Measurements from ENCODE around the gene SYT17.

Gene SYT17

GRCh38 chr16:19132898-19133297 is 35.1 kb upstream of the SYT17 start:
- Histone ChIP-seq H3K36me3 (ENCODE audit: control insufficient read depth in 4 of 4, insufficient read depth in 4 of 4, low read length in 3 of 4) (no peaks in the 10 kb centered on the region), H3K27me3 (replicated peaks in 2 of 5; ENCODE audit: control insufficient read depth in 4 of 5, insufficient read depth in 5 of 5, low read length in 4 of 5) (peaks cover 0 to 3% (median 0%) of the 10 kb centered on the region in 5 experiments), H3K9me3 (ENCODE audit: control extremely low read depth in 1 of 5, control insufficient read depth in 4 of 5, insufficient read depth in 2 of 5, low read depth in 1 of 5, low read length in 4 of 5) (no peaks in the 10 kb centered on the region), H3K4me1 (ENCODE audit: control extremely low read depth in 1 of 4, control insufficient read depth in 4 of 4, insufficient read depth in 4 of 4, low read length in 3 of 4) (peaks cover 0 to 34% (median 16%) of the 10 kb centered on the region in 4 experiments), H3K4me3 (ENCODE audit: control insufficient read depth in 1 of 7, extremely low read depth in 1 of 7, insufficient read depth in 4 of 7, low read depth in 2 of 7, low read length in 6 of 7) (no peak overlapping the region), H3K27ac (ENCODE audit: insufficient read depth in 1 of 2, low read depth in 1 of 2, low read length in 2 of 2, poor library complexity in 1 of 2, severe bottlenecking in 2 of 2) (no peak overlapping the region)
- CTCF ChIA-PET: no interaction called here
- POLR2A ChIA-PET: no interaction called here
- 94% methylated on average over 11 of the region's 11 CpGs for WGBS (ENCODE audit: insufficient coverage)
- DNase-seq: no peak

GRCh38 chr16:19133600-19133999 is 34.4 kb upstream of the SYT17 start:
- DNase-seq: no peak
- peaks cover 0 to 3% (median 0%) of the 10 kb centered on the region in 5 experiments for H3K27me3 ChIP-seq (replicated peaks in 2 of 5; ENCODE audit: control insufficient read depth in 4 of 5, insufficient read depth in 5 of 5, low read length in 4 of 5)
- no peaks in the 10 kb centered on the region for H3K36me3 ChIP-seq (ENCODE audit: control insufficient read depth in 4 of 4, insufficient read depth in 4 of 4, low read length in 3 of 4)
- WGBS (ENCODE audit: insufficient coverage): no CpG with 5 or more reads among the region's 1 CpG
- H3K4me1 ChIP-seq (ENCODE audit: control extremely low read depth in 1 of 4, control insufficient read depth in 4 of 4, insufficient read depth in 4 of 4, low read length in 3 of 4): peaks cover 0 to 27% (median 15%) of the 10 kb centered on the region in 4 experiments
- no peak overlapping the region for H3K27ac ChIP-seq (ENCODE audit: insufficient read depth in 1 of 2, low read depth in 1 of 2, low read length in 2 of 2, poor library complexity in 1 of 2, severe bottlenecking in 2 of 2)
- H3K9me3 ChIP-seq (ENCODE audit: control extremely low read depth in 1 of 5, control insufficient read depth in 4 of 5, insufficient read depth in 2 of 5, low read depth in 1 of 5, low read length in 4 of 5): no peaks in the 10 kb centered on the region
- CTCF ChIA-PET: interaction anchor here (1.0 kb wide), 1 partner anchor 23 kb away, joined by 3 read pairs; no protein-coding TSS in a partner anchor
- H3K4me3 ChIP-seq (ENCODE audit: control insufficient read depth in 1 of 7, extremely low read depth in 1 of 7, insufficient read depth in 4 of 7, low read depth in 2 of 7, low read length in 6 of 7): no peak overlapping the region
- POLR2A ChIA-PET: no interaction called here

- DNase-seq: no peak
- CTCF ChIA-PET: interaction anchor here (1.1 kb wide), 1 partner anchor 22 kb away, joined by 4 read pairs; no protein-coding TSS in a partner anchor
- 92% methylated on average over 2 of the region's 10 CpGs for WGBS (ENCODE audit: insufficient coverage)
- H3K36me3 ChIP-seq (ENCODE audit: control insufficient read depth in 4 of 4, insufficient read depth in 4 of 4, low read length in 3 of 4): no peaks in the 10 kb centered on the region
- peaks cover 0 to 22% (median 15%) of the 10 kb centered on the region in 4 experiments for H3K4me1 ChIP-seq (ENCODE audit: control extremely low read depth in 1 of 4, control insufficient read depth in 4 of 4, insufficient read depth in 4 of 4, low read length in 3 of 4)
- H3K9me3 ChIP-seq (ENCODE audit: control extremely low read depth in 1 of 5, control insufficient read depth in 4 of 5, insufficient read depth in 2 of 5, low read depth in 1 of 5, low read length in 4 of 5): no peaks in the 10 kb centered on the region
- peaks cover 0 to 3% (median 0%) of the 10 kb centered on the region in 5 experiments for H3K27me3 ChIP-seq (replicated peaks in 2 of 5; ENCODE audit: control insufficient read depth in 4 of 5, insufficient read depth in 5 of 5, low read length in 4 of 5)
- no peak overlapping the region for H3K4me3 ChIP-seq (ENCODE audit: control insufficient read depth in 1 of 7, extremely low read depth in 1 of 7, insufficient read depth in 4 of 7, low read depth in 2 of 7, low read length in 6 of 7)
- H3K27ac ChIP-seq (ENCODE audit: insufficient read depth in 1 of 2, low read depth in 1 of 2, low read length in 2 of 2, poor library complexity in 1 of 2, severe bottlenecking in 2 of 2): no peak overlapping the region
- POLR2A ChIA-PET: no interaction called here
Observed at GRCh38 chr16:19135201-19135842, 32.7 kb upstream of the SYT17 start.

GRCh38 chr16:19135896-19136438 is 32.1 kb upstream of the SYT17 start:
- Histone ChIP-seq H3K4me3 (ENCODE audit: control insufficient read depth in 1 of 7, extremely low read depth in 1 of 7, insufficient read depth in 4 of 7, low read depth in 2 of 7, low read length in 6 of 7) (no peak overlapping the region), H3K27me3 (replicated peaks in 2 of 5; ENCODE audit: control insufficient read depth in 4 of 5, insufficient read depth in 5 of 5, low read length in 4 of 5) (peaks cover 0 to 3% (median 0%) of the 10 kb centered on the region in 5 experiments), H3K4me1 (ENCODE audit: control extremely low read depth in 1 of 4, control insufficient read depth in 4 of 4, insufficient read depth in 4 of 4, low read length in 3 of 4) (peaks cover 0 to 15% (median 9%) of the 10 kb centered on the region in 4 experiments), H3K27ac (ENCODE audit: insufficient read depth in 1 of 2, low read depth in 1 of 2, low read length in 2 of 2, poor library complexity in 1 of 2, severe bottlenecking in 2 of 2) (no peak overlapping the region), H3K36me3 (ENCODE audit: control insufficient read depth in 4 of 4, insufficient read depth in 4 of 4, low read length in 3 of 4) (no peaks in the 10 kb centered on the region), H3K9me3 (ENCODE audit: control extremely low read depth in 1 of 5, control insufficient read depth in 4 of 5, insufficient read depth in 2 of 5, low read depth in 1 of 5, low read length in 4 of 5) (no peaks in the 10 kb centered on the region)
- DNase-seq: no peak
- POLR2A ChIA-PET: no interaction called here
- WGBS (ENCODE audit: insufficient coverage): 100% methylated on average over 4 of the region's 7 CpGs
- CTCF ChIA-PET: interaction anchor here (1.1 kb wide), 1 partner anchor 21 kb away, joined by 4 read pairs; no protein-coding TSS in a partner anchor

- CTCF ChIA-PET: interaction anchor here (1.4 kb wide), 1 partner anchor 15 kb away, joined by 3 read pairs; no protein-coding TSS in a partner anchor
- POLR2A ChIA-PET: no interaction called here
- DNase-seq: peak in 2 of 3 donors; percentile 54 to 64
Observed at GRCh38 chr16:19136549-19137196, 31.4 kb upstream of the SYT17 start.

GRCh38 chr16:19137201-19138128 is 30.6 kb upstream of the SYT17 start:
- CTCF ChIA-PET: interaction anchor here (1.4 kb wide), 1 partner anchor 14 kb away, joined by 3 read pairs; no protein-coding TSS in a partner anchor
- H3K27me3 ChIP-seq (replicated peaks in 2 of 5; ENCODE audit: control insufficient read depth in 4 of 5, insufficient read depth in 5 of 5, low read length in 4 of 5): peaks cover 0 to 3% (median 0%) of the 10 kb centered on the region in 5 experiments
- H3K27ac ChIP-seq (ENCODE audit: insufficient read depth in 1 of 2, low read depth in 1 of 2, low read length in 2 of 2, poor library complexity in 1 of 2, severe bottlenecking in 2 of 2): no peak overlapping the region
- peak in 1 of 3 donors; percentile 19 for DNase-seq
- POLR2A ChIA-PET: no interaction called here
- H3K36me3 ChIP-seq (ENCODE audit: control insufficient read depth in 4 of 4, insufficient read depth in 4 of 4, low read length in 3 of 4): no peaks in the 10 kb centered on the region
- no peak overlapping the region for H3K4me3 ChIP-seq (ENCODE audit: control insufficient read depth in 1 of 7, extremely low read depth in 1 of 7, insufficient read depth in 4 of 7, low read depth in 2 of 7, low read length in 6 of 7)
- no peaks in the 10 kb centered on the region for H3K9me3 ChIP-seq (ENCODE audit: control extremely low read depth in 1 of 5, control insufficient read depth in 4 of 5, insufficient read depth in 2 of 5, low read depth in 1 of 5, low read length in 4 of 5)
- peaks cover 0 to 9% (median 0%) of the 10 kb centered on the region in 4 experiments for H3K4me1 ChIP-seq (ENCODE audit: control extremely low read depth in 1 of 4, control insufficient read depth in 4 of 4, insufficient read depth in 4 of 4, low read length in 3 of 4)
- 67% methylated on average over 1 of the region's 6 CpGs for WGBS (ENCODE audit: insufficient coverage)

More at GRCh38 chr16:19136549-19137196, 31.4 kb upstream of the SYT17 start:
- 45% methylated on average over 8 of the region's 10 CpGs for WGBS (ENCODE audit: insufficient coverage)
- H3K4me3 ChIP-seq (ENCODE audit: control insufficient read depth in 1 of 7, extremely low read depth in 1 of 7, insufficient read depth in 4 of 7, low read depth in 2 of 7, low read length in 6 of 7): no peak overlapping the region
- H3K36me3 ChIP-seq (ENCODE audit: control insufficient read depth in 4 of 4, insufficient read depth in 4 of 4, low read length in 3 of 4): no peaks in the 10 kb centered on the region
- H3K27ac ChIP-seq (ENCODE audit: insufficient read depth in 1 of 2, low read depth in 1 of 2, low read length in 2 of 2, poor library complexity in 1 of 2, severe bottlenecking in 2 of 2): no peak overlapping the region
- H3K27me3 ChIP-seq (replicated peaks in 2 of 5; ENCODE audit: control insufficient read depth in 4 of 5, insufficient read depth in 5 of 5, low read length in 4 of 5): peaks cover 0 to 3% (median 0%) of the 10 kb centered on the region in 5 experiments
- no peaks in the 10 kb centered on the region for H3K9me3 ChIP-seq (ENCODE audit: control extremely low read depth in 1 of 5, control insufficient read depth in 4 of 5, insufficient read depth in 2 of 5, low read depth in 1 of 5, low read length in 4 of 5)
- peaks cover 0 to 9% (median 2%) of the 10 kb centered on the region in 4 experiments for H3K4me1 ChIP-seq (ENCODE audit: control extremely low read depth in 1 of 4, control insufficient read depth in 4 of 4, insufficient read depth in 4 of 4, low read length in 3 of 4)
